Type B pancreatic cell (in vitro differentiated cells): Measurements from ENCODE around the gene TXNDC16. TPM values are rescaled to one million over a fixed set of nuclear protein-coding genes. Genes with fewer than 3 reads are reported as not detected.

Experiments used
- DNase-seq: peaks from one replicate; pipeline ENCODE4 v3.0.0; 2021; ENCODE audit warnings: mixed read lengths; ENCODE audit not compliant: unreplicated experiment; ENCODE audit errors: extremely low spot score
- H3K27ac Mint-ChIP-seq: 2 replicates; pipeline ENCODE4 v1.8.0; 2021; ENCODE audit warnings: mild to moderate bottlenecking, mixed read lengths
- H3K27me3 Mint-ChIP-seq: 2 replicates; pipeline ENCODE4 v1.8.0; 2021; ENCODE audit warnings: mixed read lengths
- H3K36me3 Mint-ChIP-seq: 2 replicates; pipeline ENCODE4 v1.8.0; 2021; ENCODE audit warnings: mixed read lengths
- H3K4me1 Mint-ChIP-seq: one replicate; pipeline ENCODE4 v1.8.0; 2021; ENCODE audit warnings: mixed read lengths; ENCODE audit not compliant: unreplicated experiment
- H3K4me3 Mint-ChIP-seq: 2 replicates; pipeline ENCODE4 v1.8.0; 2021; ENCODE audit warnings: mild to moderate bottlenecking, mixed read lengths
- H3K9me3 Mint-ChIP-seq: 2 replicates; pipeline ENCODE4 v1.8.0; 2021; ENCODE audit warnings: mixed read lengths
- total RNA-seq: library from RNA; stranded (reverse); gene quantifications from 2 replicates; pipeline ENCODE4 v1.2.1, GENCODE V29; 2021; ENCODE audit warnings: low replicate concordance
- TF ChIP-seq, protein P1 (sequence below): fragments of 200-600 bp; sonication (generic); conservative IDR thresholded peaks from 2 replicates; pipeline ENCODE4 v1.5.0; 2021; ENCODE audit warnings: antibody characterized with exemption, mild to moderate bottlenecking

Gene TXNDC16
- total RNA-seq, 1 donor from 2014 or later: 17.2 TPM

DNA sequence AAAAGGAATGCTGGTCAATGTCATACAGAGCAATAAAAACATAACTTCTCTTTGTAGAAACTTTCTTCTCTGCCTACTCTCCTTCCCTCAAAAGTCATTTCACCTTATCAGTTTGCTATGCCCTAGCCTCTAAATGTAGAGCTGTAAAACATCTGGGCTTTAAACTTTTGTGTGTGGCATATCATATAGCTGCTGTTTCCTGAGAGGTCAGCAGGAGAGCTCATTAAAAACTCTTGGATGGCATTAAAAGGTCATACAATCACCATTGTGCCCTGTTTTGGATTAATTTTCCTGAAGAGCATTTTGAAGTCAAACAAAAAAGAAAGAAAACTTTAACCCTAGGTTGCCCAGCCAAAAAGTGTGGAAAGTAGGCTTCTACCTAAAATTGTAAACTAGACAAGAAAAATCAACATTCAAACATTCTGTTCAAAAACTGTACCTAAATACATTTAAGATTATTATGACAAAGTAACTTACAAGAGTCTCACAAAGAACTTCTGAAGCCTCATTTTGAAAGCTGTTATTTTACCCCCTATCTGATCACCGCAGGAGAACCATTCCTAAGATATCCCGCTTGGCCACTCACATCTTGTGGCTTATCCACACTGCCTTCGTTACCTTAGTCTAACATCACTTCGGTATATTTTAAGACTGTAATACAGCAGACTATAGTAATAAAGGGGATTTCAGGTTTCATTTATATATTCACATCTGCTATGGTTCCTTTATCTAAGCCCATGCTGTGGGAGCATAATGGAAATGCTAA lies 38.1 kb downstream of the TXNDC16 start:
- H3K4me3 Mint-ChIP-seq: peak overlapping the region; percentile 12
- H3K4me1 Mint-ChIP-seq: peaks cover 14% of the 10 kb centered on the region
- no peak for DNase-seq
- TF ChIP-seq, protein P1, sequence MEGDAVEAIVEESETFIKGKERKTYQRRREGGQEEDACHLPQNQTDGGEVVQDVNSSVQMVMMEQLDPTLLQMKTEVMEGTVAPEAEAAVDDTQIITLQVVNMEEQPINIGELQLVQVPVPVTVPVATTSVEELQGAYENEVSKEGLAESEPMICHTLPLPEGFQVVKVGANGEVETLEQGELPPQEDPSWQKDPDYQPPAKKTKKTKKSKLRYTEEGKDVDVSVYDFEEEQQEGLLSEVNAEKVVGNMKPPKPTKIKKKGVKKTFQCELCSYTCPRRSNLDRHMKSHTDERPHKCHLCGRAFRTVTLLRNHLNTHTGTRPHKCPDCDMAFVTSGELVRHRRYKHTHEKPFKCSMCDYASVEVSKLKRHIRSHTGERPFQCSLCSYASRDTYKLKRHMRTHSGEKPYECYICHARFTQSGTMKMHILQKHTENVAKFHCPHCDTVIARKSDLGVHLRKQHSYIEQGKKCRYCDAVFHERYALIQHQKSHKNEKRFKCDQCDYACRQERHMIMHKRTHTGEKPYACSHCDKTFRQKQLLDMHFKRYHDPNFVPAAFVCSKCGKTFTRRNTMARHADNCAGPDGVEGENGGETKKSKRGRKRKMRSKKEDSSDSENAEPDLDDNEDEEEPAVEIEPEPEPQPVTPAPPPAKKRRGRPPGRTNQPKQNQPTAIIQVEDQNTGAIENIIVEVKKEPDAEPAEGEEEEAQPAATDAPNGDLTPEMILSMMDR: no peak
- no peak overlapping the region for H3K27ac Mint-ChIP-seq
- H3K9me3 Mint-ChIP-seq: no peaks in the 10 kb centered on the region
- H3K27me3 Mint-ChIP-seq: no peaks in the 10 kb centered on the region
- peaks cover 5% of the 10 kb centered on the region for H3K36me3 Mint-ChIP-seq

DNA sequence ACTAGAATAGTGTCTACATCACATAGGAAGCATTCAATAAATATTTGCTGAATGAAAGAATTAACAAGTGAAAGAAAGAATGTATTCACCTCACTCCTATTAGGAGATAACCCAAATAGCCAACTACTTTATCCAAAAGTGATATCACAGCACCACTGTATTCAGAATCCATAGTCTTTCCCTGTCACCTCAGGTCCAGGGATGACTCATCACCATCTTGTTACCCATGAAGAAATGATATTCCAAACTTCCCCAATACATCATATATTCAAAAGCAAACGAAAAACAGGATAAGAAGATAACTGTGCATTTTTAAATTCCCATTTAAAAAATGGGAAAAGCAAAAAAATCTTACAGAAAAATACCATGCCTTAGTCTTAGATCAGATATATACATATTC lies 39.1 kb downstream of the TXNDC16 start:
- no peaks in the 10 kb centered on the region for H3K27me3 Mint-ChIP-seq
- no peaks in the 10 kb centered on the region for H3K9me3 Mint-ChIP-seq
- no peak overlapping the region for H3K27ac Mint-ChIP-seq
- TF ChIP-seq, protein P1: no peak
- peaks cover 10% of the 10 kb centered on the region for H3K36me3 Mint-ChIP-seq
- no peak overlapping the region for H3K4me3 Mint-ChIP-seq
- peaks cover 14% of the 10 kb centered on the region for H3K4me1 Mint-ChIP-seq
- no peak for DNase-seq

DNA sequence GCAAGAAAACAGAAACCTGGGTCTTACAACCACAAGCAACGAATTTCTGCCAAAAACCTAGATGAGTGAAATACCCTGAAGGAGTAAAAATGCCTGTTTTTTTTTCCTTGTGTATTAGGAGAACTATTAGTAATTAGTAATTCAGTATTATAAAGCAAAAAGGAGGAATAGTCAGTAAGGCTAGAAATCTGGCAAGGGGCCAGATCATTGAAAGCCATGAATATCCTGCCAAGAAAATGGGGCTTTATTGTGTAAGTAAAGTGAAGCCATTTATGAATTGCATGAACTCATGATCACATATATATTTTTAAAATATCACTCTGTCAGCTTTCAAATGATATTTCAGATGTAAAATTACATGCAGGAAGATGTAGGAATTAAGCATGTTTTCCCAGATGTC lies 57.9 kb downstream of the TXNDC16 start:
- H3K9me3 Mint-ChIP-seq: peaks cover 12% of the 10 kb centered on the region
- TF ChIP-seq, protein P1: no peak
- DNase-seq: no peak
- H3K27ac Mint-ChIP-seq: no peak overlapping the region
- H3K36me3 Mint-ChIP-seq: peaks cover 29% of the 10 kb centered on the region
- H3K4me1 Mint-ChIP-seq: no peaks in the 10 kb centered on the region
- H3K27me3 Mint-ChIP-seq: no peaks in the 10 kb centered on the region
- no peak overlapping the region for H3K4me3 Mint-ChIP-seq

DNA sequence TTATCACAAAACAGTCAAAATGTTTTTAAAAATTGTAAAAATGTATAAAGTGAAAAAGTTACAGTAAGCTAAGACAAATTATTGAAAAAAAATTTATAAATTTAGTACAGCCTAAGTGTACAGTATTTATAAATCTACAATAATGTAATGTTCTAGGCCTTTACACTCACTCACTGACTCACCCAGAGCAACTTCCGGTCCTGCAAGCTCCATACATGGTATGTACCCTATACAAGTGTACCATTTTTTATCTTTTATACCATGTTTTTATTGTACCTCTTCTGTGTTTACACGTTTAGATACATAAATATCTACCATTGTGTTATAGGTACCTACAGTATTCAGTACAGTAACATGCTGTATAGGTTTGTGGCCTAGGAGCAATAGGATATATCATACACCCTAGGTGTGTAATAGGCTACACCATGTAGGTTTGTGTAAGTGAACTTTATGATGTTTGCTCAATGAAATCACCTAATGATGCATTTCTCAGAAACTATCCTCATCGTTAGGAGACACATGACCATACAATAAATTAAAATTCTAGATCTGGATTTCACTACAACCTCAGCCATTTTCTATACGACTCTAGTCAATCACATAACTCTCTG lies 66.8 kb downstream of the TXNDC16 start:
- Mint-ChIP-seq H3K27me3 (no peaks in the 10 kb centered on the region), H3K36me3 (peaks cover 6% of the 10 kb centered on the region), H3K9me3 (no peaks in the 10 kb centered on the region), H3K27ac (no peak overlapping the region), H3K4me1 (no peaks in the 10 kb centered on the region), H3K4me3 (no peak overlapping the region)
- no peak for DNase-seq
- TF ChIP-seq, protein P1: no peak

DNA sequence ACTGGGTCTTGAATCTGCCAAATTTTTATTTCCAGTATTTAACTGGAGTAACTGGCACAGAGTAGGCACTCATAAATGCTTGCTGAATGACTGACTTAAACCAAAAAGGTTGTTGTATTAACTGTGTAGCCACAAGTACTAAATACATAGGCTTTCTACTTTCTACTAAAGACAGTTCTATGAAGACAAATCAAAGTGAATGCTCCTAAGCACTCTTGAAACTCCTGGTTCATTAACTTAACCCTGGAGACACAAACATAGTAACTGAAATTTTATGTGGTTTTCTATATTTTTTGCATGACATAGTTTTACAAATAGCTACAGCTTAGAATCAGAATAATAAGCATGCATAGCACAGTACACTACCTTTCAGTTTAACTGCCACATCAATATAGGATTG lies 70.4 kb downstream of the TXNDC16 start:
- TF ChIP-seq, protein P1: no peak
- Mint-ChIP-seq H3K27me3 (no peaks in the 10 kb centered on the region), H3K9me3 (peaks cover 8% of the 10 kb centered on the region)

More for the DNA sequence above, 70.4 kb downstream of the TXNDC16 start:
- no peak overlapping the region for H3K27ac Mint-ChIP-seq
- no peaks in the 10 kb centered on the region for H3K4me1 Mint-ChIP-seq
- DNase-seq: no peak
- no peak overlapping the region for H3K4me3 Mint-ChIP-seq
- H3K36me3 Mint-ChIP-seq: peaks cover 38% of the 10 kb centered on the region
